Measurements from ENCODE around the gene KIF17.
"Not testable (repeated sequence)": the region's sequence is repeated elsewhere in the genome, so short reads cannot be mapped to it uniquely, and the experiment has no call there.

The KIF17 gene

GRCh38 chr1:20726932-20727745 is 9.3 kb upstream of the KIF17 start:
- no peak for DNase-seq

- DNase-seq = peak; percentile 61
Observed at GRCh38 chr1:20726118-20726911, 8.5 kb upstream of the KIF17 start.

GRCh38 chr1:20725189-20726117 is 7.6 kb upstream of the KIF17 start:
- no peak for DNase-seq

- DNase-seq = no peak
Observed at GRCh38 chr1:20724364-20725188, 6.8 kb upstream of the KIF17 start.

- no peak for DNase-seq
Observed at GRCh38 chr1:20723537-20724363, 5.9 kb upstream of the KIF17 start.

GRCh38 chr1:20723159-20723536 is 5.3 kb upstream of the KIF17 start:
- no peak for DNase-seq

GRCh38 chr1:20721117-20722061 is 3.6 kb upstream of the KIF17 start:
- no peak for DNase-seq

GRCh38 chr1:20720631-20721091 is 2.9 kb upstream of the KIF17 start:
- DNase-seq = no peak

GRCh38 chr1:20719871-20720620 is 2.2 kb upstream of the KIF17 start:
- DNase-seq = no peak

GRCh38 chr1:20719261-20719660 is 1.5 kb upstream of the KIF17 start:
- DNase-seq = no peak

GRCh38 chr1:20718343-20718882 is 606 bp upstream of the KIF17 start:
- DNase-seq = not testable (repeated sequence)

- DNase-seq = no peak
Observed at GRCh38 chr1:20716232-20716631, 1.6 kb downstream of the KIF17 start.

GRCh38 chr1:20715406-20715805 is 2.4 kb downstream of the KIF17 start:
- no peak for DNase-seq

- DNase-seq = no peak
Observed at GRCh38 chr1:20713440-20713839, 4.4 kb downstream of the KIF17 start.

- no peak for DNase-seq
Observed at GRCh38 chr1:20712215-20712577, 5.6 kb downstream of the KIF17 start.

GRCh38 chr1:20711285-20712214 is 6.3 kb downstream of the KIF17 start:
- DNase-seq = no peak

GRCh38 chr1:20710469-20711284 is 7.1 kb downstream of the KIF17 start:
- no peak for DNase-seq

All from NCI-H2107 (cell line).